K562 (cell line): ENCODE results near the gene THAP4. TPM values are rescaled to one million over a fixed set of nuclear protein-coding genes. Genes with fewer than 3 reads are reported as not detected.

Experiments
- ARNT ChIP-seq, 2 experiments: fragments of 450-650 bp; IDR thresholded peaks; 2 replicates each; pipeline ENCODE4 v1.6.1; 2016; ENCODE audit warnings: mild to moderate bottlenecking in 1 of 2
- CBFA2T2 ChIP-seq: fragments of 450-650 bp; conservative IDR thresholded peaks from 2 replicates; pipeline ENCODE4 v1.6.1; 2017; ENCODE audit warnings: mild to moderate bottlenecking
- CTBP1 ChIP-seq: fragments of 450-650 bp; IDR thresholded peaks from 2 replicates; pipeline ENCODE4 v1.6.1; 2016; ENCODE audit warnings: borderline replicate concordance
- ELF4 ChIP-seq: fragments of 450-650 bp; formaldehyde crosslinking; IDR thresholded peaks from 2 replicates; pipeline ENCODE4 v1.4.0; 2022; ENCODE audit warnings: missing genetic modification characterization
- ESRRB ChIP-seq: fragments of 250-450 bp; sonication (Bioruptor Pico); IDR thresholded peaks from 2 replicates; pipeline ENCODE4 v1.5.0; 2020; ENCODE audit warnings: mild to moderate bottlenecking, moderate library complexity, borderline replicate concordance
- KLF6 ChIP-seq: fragments of 250-450 bp; sonication (Bioruptor Pico); IDR thresholded peaks from 2 replicates; pipeline ENCODE4 v1.4.0; 2020; ENCODE audit warnings: mild to moderate bottlenecking, moderate library complexity, borderline replicate concordance
- MYNN ChIP-seq, 2 experiments: sonication (generic); formaldehyde crosslinking in 1 of 2; IDR thresholded peaks; 2 replicates each; pipeline versions ENCODE4 v1.5.0 to v1.6.1; 2016 to 2020; ENCODE audit warnings: antibody characterized with exemption in 1 of 2, missing genetic modification reagents in 1 of 2
- NFIX ChIP-seq: fragments of 250-450 bp; sonication (Bioruptor Pico); IDR thresholded peaks from 2 replicates; pipeline ENCODE4 v1.4.0; 2020; ENCODE audit warnings: low read depth, mild to moderate bottlenecking, moderate library complexity
- PML ChIP-seq: IDR thresholded peaks from 2 replicates; pipeline ENCODE4 v1.6.1; 2012; ENCODE audit warnings: low read length, inconsistent platforms
- POLR2G ChIP-seq: fragments of 200-400 bp; formaldehyde crosslinking; IDR thresholded peaks from 2 replicates; pipeline ENCODE4 v1.6.1; 2017; ENCODE audit warnings: low read depth, mild to moderate bottlenecking, antibody characterized with exemption, low read length, moderate library complexity
- RBM25 ChIP-seq: fragments of 200-400 bp; formaldehyde crosslinking; IDR thresholded peaks from 2 replicates; pipeline ENCODE4 v1.6.1; 2018; ENCODE audit warnings: low read length, low read depth, moderate library complexity; ENCODE audit not compliant: severe bottlenecking
- SIN3A ChIP-seq, 2 experiments: fragments of 150-350 bp in 1 of 2; IDR thresholded peaks; 2 replicates each; pipeline ENCODE4 v1.6.1; 2011 to 2016; ENCODE audit warnings: borderline replicate concordance in 2 of 2, low read depth in 2 of 2, low read length in 2 of 2, mild to moderate bottlenecking in 2 of 2, moderate library complexity in 2 of 2; ENCODE audit not compliant: control insufficient read depth in 1 of 2
- SMAD2 ChIP-seq: fragments of 150-350 bp; IDR thresholded peaks from 2 replicates; pipeline ENCODE4 v1.6.1; 2014; ENCODE audit warnings: low read depth, mild to moderate bottlenecking, low read length
- SRSF3 ChIP-seq: fragments of 200-400 bp; formaldehyde crosslinking; IDR thresholded peaks from 2 replicates; pipeline ENCODE4 v1.6.1; 2016; ENCODE audit warnings: mild to moderate bottlenecking, low read length, moderate library complexity; ENCODE audit not compliant: insufficient read depth
- TRIM28 ChIP-seq: fragments of 450-650 bp; IDR thresholded peaks from 2 replicates; pipeline ENCODE4 v1.6.1; 2017
- TSC22D4 ChIP-seq: fragments of 450-650 bp; IDR thresholded peaks from 2 replicates; pipeline ENCODE4 v1.6.1; 2016; ENCODE audit warnings: missing genetic modification characterization, missing biosample characterization, control low read depth
- ZNF778 ChIP-seq: fragments of 450-650 bp; formaldehyde crosslinking; IDR thresholded peaks from 2 replicates; pipeline ENCODE4 v1.4.0; 2020; ENCODE audit warnings: mild to moderate bottlenecking, moderate library complexity
- polyA plus RNA-seq, 8 experiments: library from polyadenylated mRNA; depleted of rRNA in 4 of 8; stranded (reverse) in 5 of 8; unstranded in 3 of 8; fragments of >200 nt; fragmentation: Nextera tagmentation in 2 of 8; fragmentation: Illumina TruSeq in 1 of 8; extraction: Ambion mirVana in 2 of 8; extraction: Trizol in 1 of 8; gene quantifications; 2 replicates each; pipeline versions ENCODE4 v1.2.1 to v1.2.3, GENCODE V29; 2011 to 2014; ENCODE audit warnings: inconsistent platforms in 1 of 8, missing spikeins in 1 of 8
- total RNA-seq, 7 experiments: library from RNA; depleted of rRNA in 6 of 7; stranded (reverse); fragments of >200 nt in 6 of 7; fragmentation: Illumina TruSeq in 2 of 7; extraction: Trizol in 2 of 7; gene quantifications; 2 replicates each; pipeline versions ENCODE4 v1.2.1 to v1.2.3, GENCODE V29; 2011 to 2021; ENCODE audit warnings: low replicate concordance in 1 of 7
- TF ChIP-seq, protein P1 (sequence below): fragments of 450-650 bp; IDR thresholded peaks from 2 replicates; pipeline ENCODE4 v1.6.1; 2016; ENCODE audit warnings: low read depth
- TF ChIP-seq, protein P2 (sequence below): IDR thresholded peaks from 3 replicates; pipeline ENCODE4 v1.6.1; 2011; ENCODE audit warnings: borderline replicate concordance, mild to moderate bottlenecking; ENCODE audit not compliant: insufficient read length, insufficient read depth

The THAP4 gene
- total and polyA plus RNA-seq, 9 of the 15 experiments (the other 6 are each of a cell fraction or from before 2014, with no cell fraction given): 8.6 to 60.9 (median 43.9) TPM

- TF ChIP-seq, protein P1, sequence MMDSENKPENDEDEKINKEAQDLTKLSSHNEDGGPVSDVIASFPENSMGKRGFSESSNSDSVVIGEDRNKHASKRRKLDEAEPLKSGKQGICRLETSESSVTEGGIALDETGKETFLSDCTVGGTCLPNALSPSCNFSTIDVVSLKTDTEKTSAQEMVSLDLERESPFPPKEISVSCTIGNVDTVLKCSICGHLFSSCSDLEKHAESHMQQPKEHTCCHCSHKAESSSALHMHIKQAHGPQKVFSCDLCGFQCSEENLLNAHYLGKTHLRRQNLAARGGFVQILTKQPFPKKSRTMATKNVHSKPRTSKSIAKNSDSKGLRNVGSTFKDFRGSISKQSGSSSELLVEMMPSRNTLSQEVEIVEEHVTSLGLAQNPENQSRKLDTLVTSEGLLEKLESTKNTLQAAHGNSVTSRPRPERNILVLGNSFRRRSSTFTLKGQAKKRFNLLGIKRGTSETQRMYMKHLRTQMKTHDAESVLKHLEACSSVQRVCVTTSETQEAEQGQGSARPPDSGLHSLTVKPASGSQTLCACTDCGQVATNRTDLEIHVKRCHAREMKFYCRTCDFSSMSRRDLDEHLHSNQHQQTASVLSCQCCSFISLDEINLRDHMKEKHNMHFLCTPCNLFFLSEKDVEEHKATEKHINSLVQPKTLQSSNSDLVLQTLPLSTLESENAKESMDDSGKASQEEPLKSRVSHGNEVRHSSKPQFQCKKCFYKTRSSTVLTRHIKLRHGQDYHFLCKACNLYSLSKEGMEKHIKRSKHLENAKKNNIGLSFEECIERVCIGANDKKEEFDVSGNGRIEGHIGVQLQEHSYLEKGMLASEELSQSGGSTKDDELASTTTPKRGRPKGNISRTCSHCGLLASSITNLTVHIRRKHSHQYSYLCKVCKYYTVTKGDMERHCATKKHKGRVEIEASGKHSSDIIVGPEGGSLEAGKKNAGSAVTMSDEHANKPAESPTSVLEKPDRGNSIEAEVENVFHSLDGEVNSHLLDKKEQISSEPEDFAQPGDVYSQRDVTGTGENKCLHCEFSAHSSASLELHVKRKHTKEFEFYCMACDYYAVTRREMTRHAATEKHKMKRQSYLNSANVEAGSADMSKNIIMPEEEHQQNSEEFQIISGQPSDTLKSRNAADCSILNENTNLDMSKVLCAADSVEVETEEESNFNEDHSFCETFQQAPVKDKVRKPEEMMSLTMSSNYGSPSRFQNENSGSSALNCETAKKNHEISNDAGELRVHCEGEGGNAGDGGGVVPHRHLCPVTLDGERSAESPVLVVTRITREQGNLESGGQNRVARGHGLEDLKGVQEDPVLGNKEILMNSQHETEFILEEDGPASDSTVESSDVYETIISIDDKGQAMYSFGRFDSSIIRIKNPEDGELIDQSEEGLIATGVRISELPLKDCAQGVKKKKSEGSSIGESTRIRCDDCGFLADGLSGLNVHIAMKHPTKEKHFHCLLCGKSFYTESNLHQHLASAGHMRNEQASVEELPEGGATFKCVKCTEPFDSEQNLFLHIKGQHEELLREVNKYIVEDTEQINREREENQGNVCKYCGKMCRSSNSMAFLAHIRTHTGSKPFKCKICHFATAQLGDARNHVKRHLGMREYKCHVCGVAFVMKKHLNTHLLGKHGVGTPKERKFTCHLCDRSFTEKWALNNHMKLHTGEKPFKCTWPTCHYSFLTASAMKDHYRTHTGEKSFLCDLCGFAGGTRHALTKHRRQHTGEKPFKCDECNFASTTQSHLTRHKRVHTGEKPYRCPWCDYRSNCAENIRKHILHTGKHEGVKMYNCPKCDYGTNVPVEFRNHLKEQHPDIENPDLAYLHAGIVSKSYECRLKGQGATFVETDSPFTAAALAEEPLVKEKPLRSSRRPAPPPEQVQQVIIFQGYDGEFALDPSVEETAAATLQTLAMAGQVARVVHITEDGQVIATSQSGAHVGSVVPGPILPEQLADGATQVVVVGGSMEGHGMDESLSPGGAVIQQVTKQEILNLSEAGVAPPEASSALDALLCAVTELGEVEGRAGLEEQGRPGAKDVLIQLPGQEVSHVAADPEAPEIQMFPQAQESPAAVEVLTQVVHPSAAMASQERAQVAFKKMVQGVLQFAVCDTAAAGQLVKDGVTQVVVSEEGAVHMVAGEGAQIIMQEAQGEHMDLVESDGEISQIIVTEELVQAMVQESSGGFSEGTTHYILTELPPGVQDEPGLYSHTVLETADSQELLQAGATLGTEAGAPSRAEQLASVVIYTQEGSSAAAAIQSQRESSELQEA: no peak
- TF ChIP-seq, protein P2, sequence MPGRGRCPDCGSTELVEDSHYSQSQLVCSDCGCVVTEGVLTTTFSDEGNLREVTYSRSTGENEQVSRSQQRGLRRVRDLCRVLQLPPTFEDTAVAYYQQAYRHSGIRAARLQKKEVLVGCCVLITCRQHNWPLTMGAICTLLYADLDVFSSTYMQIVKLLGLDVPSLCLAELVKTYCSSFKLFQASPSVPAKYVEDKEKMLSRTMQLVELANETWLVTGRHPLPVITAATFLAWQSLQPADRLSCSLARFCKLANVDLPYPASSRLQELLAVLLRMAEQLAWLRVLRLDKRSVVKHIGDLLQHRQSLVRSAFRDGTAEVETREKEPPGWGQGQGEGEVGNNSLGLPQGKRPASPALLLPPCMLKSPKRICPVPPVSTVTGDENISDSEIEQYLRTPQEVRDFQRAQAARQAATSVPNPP: no peak
- TF ChIP-seq ZNF778 (CRISPR knock-in tag) (no peak), CTBP1 (peak; percentile 87), ARNT (IDR thresholded peaks at IDR 0.05) (no peak), RBM25 (peak; percentile 5), NFIX (CRISPR knock-in tag) (no peak), TRIM28 (no peak), KLF6 (CRISPR knock-in tag) (no peak), POLR2G (peak; percentile 58), MYNN (IDR thresholded peaks at IDR 0.05) (no peak), MYNN (CRISPR knock-in tag; IDR thresholded peaks at IDR 0.05) (no peak), ELF4 (CRISPR knock-in tag) (no peak), SMAD2 (no peak), SRSF3 (no peak), PML (no peak), CBFA2T2 (no peak), ESRRB (CRISPR knock-in tag) (no peak), SIN3A (IDR thresholded peaks at IDR 0.05; ENCODE audit: borderline replicate concordance in 2 of 2, control insufficient read depth in 1 of 2, low read depth in 2 of 2, low read length in 2 of 2) (0 out of 4 replicates have a peak, but pooled peaks of 1 of the 2 experiments have one; percentile 23), TSC22D4 (no peak)
Measured at GRCh38 chr2:241609859-241610793, 26.8 kb downstream of the THAP4 start (continued).
